Peyer's patch (tissue), 4 donors: ENCODE measurements around the gene FRS2.

Experiments used
- CTCF ChIP-seq, 6 experiments: fragments of 450-650 bp in 4 of 6; fragments of 200-600 bp in 2 of 6; sonication (generic) in 1 of 6; IDR thresholded peaks; one replicate each; pipeline ENCODE4 v1.5.1; 2017 to 2019; ENCODE audit warnings: antibody characterized with exemption in 6 of 6, mild to moderate bottlenecking in 3 of 6, moderate library complexity in 1 of 6
- POLR2A ChIP-seq, 2 donors: fragments of 450-650 bp; IDR thresholded peaks; one replicate each; pipeline ENCODE4 v1.5.1; 2017; ENCODE audit warnings: antibody characterized with exemption in 2 of 2, mild to moderate bottlenecking in 2 of 2, moderate library complexity in 2 of 2

DNA sequence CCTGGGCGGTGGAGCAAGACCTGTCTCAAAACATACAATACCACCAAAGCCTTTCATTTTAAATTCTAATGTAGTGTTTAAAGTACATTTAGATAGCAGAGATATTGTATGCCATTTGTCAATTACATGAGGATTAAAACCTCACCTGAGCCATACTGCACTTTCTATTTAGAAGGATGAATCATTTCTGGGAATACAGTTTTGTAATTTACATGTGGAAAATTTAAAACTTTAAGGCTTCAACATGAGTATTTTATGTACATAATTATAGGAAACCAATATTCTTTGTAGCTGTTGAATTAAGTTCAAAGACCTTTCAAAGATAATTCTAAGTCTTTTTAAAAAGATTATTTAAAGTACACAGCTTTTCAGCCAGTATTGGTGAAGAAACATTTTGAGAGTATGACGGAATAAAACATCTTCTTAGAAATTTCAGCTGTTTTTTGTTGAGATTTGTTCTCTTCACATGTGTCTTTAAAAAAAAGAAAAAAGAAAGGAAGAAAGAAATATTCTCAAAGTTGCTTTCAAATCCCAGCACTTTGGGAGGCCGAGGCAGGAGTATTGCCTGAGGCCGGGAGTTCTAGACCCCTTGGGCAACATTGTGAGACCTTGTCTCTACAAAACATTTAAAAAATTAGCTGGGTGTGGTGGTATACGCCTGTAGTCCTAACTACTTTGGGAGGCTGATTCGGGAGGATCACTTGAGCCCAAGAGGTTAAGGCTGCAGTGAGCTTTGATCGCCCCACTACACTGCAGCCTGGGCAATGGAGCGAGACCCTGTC, 80.6 kb downstream of the FRS2 start:
- no peak for TF ChIP-seq CTCF (IDR thresholded peaks at IDR 0.05)
- no peak for TF ChIP-seq POLR2A (IDR thresholded peaks at IDR 0.05)
